ENCODE results near the gene FHOD3. TPM values are rescaled to one million over a fixed set of nuclear protein-coding genes. Genes with fewer than 3 reads are reported as not detected.

The FHOD3 gene
- total RNA-seq, 2 experiments from 2014 or later = not detected

DNA sequence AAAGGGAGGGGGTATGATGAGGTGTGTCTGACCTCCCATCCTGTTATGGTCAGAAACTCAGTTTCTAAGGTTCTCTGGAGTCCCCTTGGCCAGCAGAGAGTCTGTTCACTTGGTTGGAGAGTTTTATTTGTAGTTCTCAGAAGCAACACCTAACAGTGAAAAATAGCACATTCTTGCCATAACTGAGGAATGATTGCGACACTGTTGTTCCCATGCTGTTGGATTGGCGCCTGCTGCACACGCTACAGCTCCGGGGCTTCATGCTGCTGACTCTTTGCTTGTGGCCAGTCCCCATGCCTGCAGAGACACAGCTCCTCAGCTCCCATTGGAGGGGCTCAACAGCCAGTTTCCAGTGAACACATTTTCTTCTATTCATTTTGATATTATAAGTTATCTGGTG is 489.2 kb downstream of the FHOD3 start:
- H3K9me3 Mint-ChIP-seq = peaks cover 14% of the 10 kb centered on the region
- no peaks in the 10 kb centered on the region for H3K4me1 Mint-ChIP-seq (ENCODE audit: low read depth)
- no peak for DNase-seq
- H3K36me3 Mint-ChIP-seq (ENCODE audit: low read depth) = peaks cover 34% of the 10 kb centered on the region
- CTCF ChIA-PET = no interaction called here
- no peak overlapping the region for H3K4me3 Mint-ChIP-seq
- no peaks in the 10 kb centered on the region for H3K27me3 Mint-ChIP-seq (ENCODE audit: low read depth)
- intact Hi-C loops (cut with micrococcal nuclease) = no loop called here
- no peak overlapping the region for H3K27ac Mint-ChIP-seq

DNA sequence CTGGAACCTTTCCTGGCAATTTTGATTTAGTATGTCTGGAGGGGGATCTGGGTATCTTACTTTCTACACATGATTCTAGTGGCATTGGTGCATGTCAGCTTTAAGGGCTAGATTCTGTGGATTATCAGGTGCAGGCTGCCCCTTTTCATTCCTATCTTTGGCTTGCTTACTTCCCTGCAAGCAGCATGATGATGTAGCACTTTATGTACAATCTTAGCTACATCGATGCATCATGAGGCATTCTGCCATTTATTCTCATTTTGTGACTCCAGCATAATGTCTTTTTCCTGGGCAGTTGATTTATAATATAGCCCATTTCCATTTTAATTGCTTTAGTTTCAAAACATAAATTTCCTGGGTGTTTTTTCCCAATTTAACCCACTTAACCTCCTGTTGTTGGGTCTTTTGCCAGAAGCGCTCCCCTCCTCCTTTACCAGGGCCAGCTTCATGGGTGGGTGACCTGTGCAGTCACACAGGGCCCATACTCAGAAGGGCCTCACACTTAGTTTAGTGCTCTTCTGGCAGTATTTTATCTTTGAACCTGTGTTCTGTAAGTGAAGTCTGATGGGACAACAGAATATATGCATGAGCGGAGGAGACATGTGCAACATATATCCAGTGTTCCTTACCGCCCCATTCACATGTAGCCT is 495.2 kb downstream of the FHOD3 start:
- DNase-seq = no peak
- CTCF ChIA-PET = interaction anchor here (1.1 kb wide), 1 partner anchor 18 kb away, joined by 3 read pairs; no protein-coding TSS in a partner anchor
- Mint-ChIP-seq H3K36me3 (ENCODE audit: low read depth) (peaks cover 56% of the 10 kb centered on the region), H3K9me3 (peaks cover 14% of the 10 kb centered on the region), H3K4me3 (no peak overlapping the region), H3K4me1 (ENCODE audit: low read depth) (no peaks in the 10 kb centered on the region), H3K27me3 (ENCODE audit: low read depth) (no peaks in the 10 kb centered on the region), H3K27ac (no peak overlapping the region)
- intact Hi-C loops (cut with micrococcal nuclease) = no loop called here

DNA sequence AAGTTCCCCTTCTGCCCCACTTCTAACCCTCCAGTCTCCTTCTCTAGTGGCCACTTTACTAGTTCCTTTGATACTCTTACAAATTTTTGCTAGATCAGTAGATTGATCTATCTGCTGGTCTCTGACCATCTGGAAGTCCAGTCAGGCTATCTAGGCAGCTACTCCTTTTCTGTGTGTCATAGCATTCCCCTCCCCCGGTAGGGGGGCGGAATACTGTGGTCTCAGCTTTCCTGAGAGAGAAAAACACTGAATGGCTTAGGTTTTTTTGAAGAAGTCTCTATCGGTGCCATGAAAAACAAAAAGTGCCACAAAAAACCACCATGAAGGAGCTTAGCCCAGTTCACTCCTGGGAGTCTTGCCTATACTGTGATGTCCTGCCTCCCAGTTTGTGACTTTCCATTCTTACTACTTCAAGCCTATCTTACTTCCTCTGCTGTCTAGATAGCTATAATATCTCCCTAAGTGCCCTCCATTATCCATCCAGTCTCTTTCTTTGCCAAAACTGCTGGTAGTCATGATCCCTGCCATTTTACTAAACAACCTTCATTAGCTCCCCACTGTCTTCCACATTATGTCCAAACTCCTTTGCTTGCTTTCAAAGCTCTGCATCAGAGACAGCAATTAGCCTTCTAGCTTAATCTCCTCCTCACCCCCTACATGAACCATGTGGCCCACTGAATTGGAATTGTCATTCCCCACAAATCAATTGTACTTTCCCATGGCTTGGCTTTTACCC is 501.4 kb downstream of the FHOD3 start:
- no peaks in the 10 kb centered on the region for H3K27me3 Mint-ChIP-seq (ENCODE audit: low read depth)
- peaks cover 64% of the 10 kb centered on the region for H3K36me3 Mint-ChIP-seq (ENCODE audit: low read depth)
- no peaks in the 10 kb centered on the region for H3K4me1 Mint-ChIP-seq (ENCODE audit: low read depth)
- no peaks in the 10 kb centered on the region for H3K9me3 Mint-ChIP-seq
- intact Hi-C loops (cut with micrococcal nuclease) = no loop called here
- H3K27ac Mint-ChIP-seq = no peak overlapping the region
- DNase-seq = no peak
- CTCF ChIA-PET = interaction anchor here (1.5 kb wide), 1 partner anchor 10 kb away, joined by 4 read pairs; no protein-coding TSS in a partner anchor
- H3K4me3 Mint-ChIP-seq = no peak overlapping the region

- DNase-seq = no peak
- Mint-ChIP-seq H3K9me3 (no peaks in the 10 kb centered on the region), H3K36me3 (ENCODE audit: low read depth) (peaks cover 54% of the 10 kb centered on the region), H3K4me3 (no peak overlapping the region), H3K4me1 (ENCODE audit: low read depth) (peaks cover 2% of the 10 kb centered on the region), H3K27ac (no peak overlapping the region), H3K27me3 (ENCODE audit: low read depth) (no peaks in the 10 kb centered on the region)
- intact Hi-C loops (cut with micrococcal nuclease) = loop anchor here (5.0 to 10.0 kb wide), 2 partner anchors 508 to 710 kb away; partner anchors contain the start of gene FHOD3
- CTCF ChIA-PET = interaction anchor here (0.6 kb wide), 1 partner anchor 659 kb away, joined by 3 read pairs; no protein-coding TSS in a partner anchor
These were observed 507.6 kb downstream of the FHOD3 start for GRCh38 chr18:36805105-36805504.

- Mint-ChIP-seq H3K27me3 (ENCODE audit: low read depth) (no peaks in the 10 kb centered on the region), H3K4me1 (ENCODE audit: low read depth) (peaks cover 7% of the 10 kb centered on the region), H3K27ac (no peak overlapping the region), H3K4me3 (no peak overlapping the region), H3K36me3 (ENCODE audit: low read depth) (peaks cover 32% of the 10 kb centered on the region), H3K9me3 (no peaks in the 10 kb centered on the region)
- CTCF ChIA-PET = interaction anchor here (0.6 to 6.6 kb wide), 13 partner anchors 10 to 821 kb away, joined by 3 to 55 read pairs (median 3); no protein-coding TSS in a partner anchor
- intact Hi-C loops (cut with micrococcal nuclease) = loop anchor here (1.0 to 10.0 kb wide), 3 partner anchors 120 to 714 kb away; partner anchors contain the start of gene FHOD3
- no peak for DNase-seq
These were observed 511.2 kb downstream of the FHOD3 start for GRCh38 chr18:36808681-36809080.

- CTCF ChIA-PET = interaction anchor here (0.7 to 6.6 kb wide), 10 partner anchors 10 to 822 kb away, joined by 3 to 55 read pairs (median 3); no protein-coding TSS in a partner anchor
- intact Hi-C loops (cut with micrococcal nuclease) = loop anchor here (1.0 to 10.0 kb wide), 3 partner anchors 121 to 715 kb away; partner anchors contain the start of gene FHOD3
- H3K4me3 Mint-ChIP-seq = no peak overlapping the region
- H3K36me3 Mint-ChIP-seq (ENCODE audit: low read depth) = peaks cover 21% of the 10 kb centered on the region
- H3K27me3 Mint-ChIP-seq (ENCODE audit: low read depth) = no peaks in the 10 kb centered on the region
- DNase-seq = peak; percentile 28
- H3K4me1 Mint-ChIP-seq (ENCODE audit: low read depth) = peaks cover 10% of the 10 kb centered on the region
- H3K9me3 Mint-ChIP-seq = no peaks in the 10 kb centered on the region
- H3K27ac Mint-ChIP-seq = no peak overlapping the region
These were observed 512.3 kb downstream of the FHOD3 start for GRCh38 chr18:36809590-36810381.

- no peak for DNase-seq
- no peak overlapping the region for H3K4me3 Mint-ChIP-seq
- H3K9me3 Mint-ChIP-seq = no peaks in the 10 kb centered on the region
- no peak overlapping the region for H3K27ac Mint-ChIP-seq
- intact Hi-C loops (cut with micrococcal nuclease) = no loop called here
- H3K27me3 Mint-ChIP-seq (ENCODE audit: low read depth) = no peaks in the 10 kb centered on the region
- peaks cover 8% of the 10 kb centered on the region for H3K36me3 Mint-ChIP-seq (ENCODE audit: low read depth)
- H3K4me1 Mint-ChIP-seq (ENCODE audit: low read depth) = peaks cover 10% of the 10 kb centered on the region
- CTCF ChIA-PET = interaction anchor here (0.6 to 6.6 kb wide), 7 partner anchors 8 to 212 kb away, joined by 3 to 55 read pairs (median 3); partner anchors contain the start of genes KIAA1328 and TPGS2
These were observed 513.9 kb downstream of the FHOD3 start for GRCh38 chr18:36811430-36811829.

DNA sequence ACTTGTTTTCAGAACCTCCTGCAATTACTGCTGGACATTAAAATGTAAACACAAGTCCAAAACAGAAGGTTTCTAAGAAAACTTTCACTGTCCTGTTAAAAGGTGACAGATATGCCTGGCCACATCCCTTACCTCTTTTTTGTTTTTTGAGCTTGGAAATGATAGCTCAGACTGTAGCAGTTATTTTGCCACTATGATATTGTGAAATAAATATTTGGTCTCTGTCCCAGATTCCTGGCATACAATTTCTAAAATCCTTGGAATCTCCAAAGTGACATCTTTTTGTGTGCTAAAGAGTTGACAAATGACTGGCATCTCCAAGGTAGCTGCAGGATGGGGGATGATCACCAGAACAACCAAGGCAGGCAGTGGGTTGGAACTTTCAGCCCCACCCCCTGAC is 514.4 kb downstream of the FHOD3 start:
- CTCF ChIA-PET = interaction anchor here (1.6 to 6.6 kb wide), 2 partner anchors 17 to 124 kb away, joined by 7 to 55 read pairs; partner anchors contain the start of genes KIAA1328 and TPGS2
- Mint-ChIP-seq H3K27ac (no peak overlapping the region), H3K36me3 (ENCODE audit: low read depth) (peaks cover 8% of the 10 kb centered on the region), H3K4me3 (no peak overlapping the region), H3K9me3 (no peaks in the 10 kb centered on the region), H3K27me3 (ENCODE audit: low read depth) (no peaks in the 10 kb centered on the region), H3K4me1 (ENCODE audit: low read depth) (peaks cover 10% of the 10 kb centered on the region)
- intact Hi-C loops (cut with micrococcal nuclease) = no loop called here
- DNase-seq = no peak

GRCh38 chr18:36812678-36813077 is 515.2 kb downstream of the FHOD3 start:
- intact Hi-C loops (cut with micrococcal nuclease) = no loop called here
- CTCF ChIA-PET = interaction anchor here (1.0 to 6.6 kb wide), 3 partner anchors 17 to 125 kb away, joined by 3 to 55 read pairs (median 5); partner anchors contain the start of genes KIAA1328 and TPGS2
- Mint-ChIP-seq H3K27me3 (ENCODE audit: low read depth) (no peaks in the 10 kb centered on the region), H3K4me3 (no peak overlapping the region), H3K36me3 (ENCODE audit: low read depth) (peaks cover 8% of the 10 kb centered on the region), H3K27ac (no peak overlapping the region), H3K9me3 (no peaks in the 10 kb centered on the region), H3K4me1 (ENCODE audit: low read depth) (peaks cover 10% of the 10 kb centered on the region)
- DNase-seq = no peak

GRCh38 chr18:36813101-36813775 is 515.7 kb downstream of the FHOD3 start:
- DNase-seq = no peak
- CTCF ChIA-PET = interaction anchor here (1.0 to 6.6 kb wide), 3 partner anchors 16 to 126 kb away, joined by 3 to 55 read pairs (median 5); partner anchors contain the start of genes KIAA1328 and TPGS2
- intact Hi-C loops (cut with micrococcal nuclease) = no loop called here
- H3K4me1 Mint-ChIP-seq (ENCODE audit: low read depth) = peaks cover 10% of the 10 kb centered on the region
- no peaks in the 10 kb centered on the region for H3K9me3 Mint-ChIP-seq
- no peak overlapping the region for H3K27ac Mint-ChIP-seq
- no peaks in the 10 kb centered on the region for H3K27me3 Mint-ChIP-seq (ENCODE audit: low read depth)
- no peak overlapping the region for H3K4me3 Mint-ChIP-seq
- H3K36me3 Mint-ChIP-seq (ENCODE audit: low read depth) = peaks cover 12% of the 10 kb centered on the region

GRCh38 chr18:36813824-36814223 is 516.3 kb downstream of the FHOD3 start:
- no peak overlapping the region for H3K27ac Mint-ChIP-seq
- no peaks in the 10 kb centered on the region for H3K27me3 Mint-ChIP-seq (ENCODE audit: low read depth)
- H3K4me1 Mint-ChIP-seq (ENCODE audit: low read depth) = peaks cover 10% of the 10 kb centered on the region
- H3K9me3 Mint-ChIP-seq = no peaks in the 10 kb centered on the region
- CTCF ChIA-PET = interaction anchor here (1.5 to 6.6 kb wide), 3 partner anchors 13 to 126 kb away, joined by 5 to 55 read pairs (median 5); partner anchors contain the start of genes KIAA1328 and TPGS2
- DNase-seq = no peak
- no peak overlapping the region for H3K4me3 Mint-ChIP-seq
- intact Hi-C loops (cut with micrococcal nuclease) = no loop called here
- H3K36me3 Mint-ChIP-seq (ENCODE audit: low read depth) = peaks cover 14% of the 10 kb centered on the region

All from activated naive CD4-positive, alpha-beta T cell treated with anti-CD3 and anti-CD28 coated beads for 36 hours (primary cell).